ENCODE measurements around the gene PBX3. TPM values are rescaled to one million over a fixed set of nuclear protein-coding genes. Genes with fewer than 3 reads are reported as not detected.

The PBX3 gene
- total and polyA plus RNA-seq, 10 of the 15 experiments (the other 5 are each of a cell fraction or from before 2014, with no cell fraction given) = 6.7 to 146 (median 22.2) TPM

GRCh38 chr9:125743682-125744428 lies 3.3 kb upstream of the PBX3 start:
- Histone ChIP-seq H2AFZ (ENCODE audit: control insufficient read depth, low read depth, low read length) (no peak overlapping the region), H3K4me2 (ENCODE audit: control insufficient read depth, insufficient read depth) (no peak overlapping the region), H3K27me3 (replicated peaks in 1 of 2; ENCODE audit: control insufficient read depth in 2 of 2, insufficient read depth in 2 of 2, low read length in 1 of 2) (no peaks in the 10 kb centered on the region), H4K20me1 (ENCODE audit: control insufficient read depth, insufficient read depth) (no peaks in the 10 kb centered on the region), H3K79me2 (ENCODE audit: control insufficient read depth, insufficient read depth, low read length) (peaks cover 17% of the 10 kb centered on the region), H3K4me3 (no peak overlapping the region), H3K9me3 (replicated peaks; ENCODE audit: control insufficient read depth, insufficient read depth, low read length) (no peaks in the 10 kb centered on the region), H3K4me1 (ENCODE audit: control insufficient read depth, insufficient read depth, low read length) (peaks cover 7% of the 10 kb centered on the region), H3K9ac (ENCODE audit: control insufficient read depth, insufficient read depth, low read length) (no peak overlapping the region), H3K27ac (ENCODE audit: control insufficient read depth, insufficient read depth) (no peak overlapping the region), H3K36me3 (ENCODE audit: control insufficient read depth in 2 of 2, insufficient read depth in 2 of 2, low read length in 1 of 2) (no peaks in the 10 kb centered on the region)
- in situ Hi-C loops (cut with MboI) = no loop called here
- ChIA-PET POLR2A (no interaction called here), SMC1A (ENCODE audit: uncharacterized antibody, unreplicated experiment) (interaction anchor here (0.9 to 2.4 kb wide), 6 partner anchors 15 to 185 kb away, joined by 3 to 11 read pairs (median 4); no protein-coding TSS in a partner anchor), CTCF (interaction anchor here (1.0 kb wide), 1 partner anchor 39 kb away, joined by 3 read pairs; no protein-coding TSS in a partner anchor), RAD21 (ENCODE audit: unreplicated experiment) (interaction anchor here (1.5 kb wide), 1 partner anchor 111 kb away, joined by 4 read pairs; no protein-coding TSS in a partner anchor)
- WGBS (ENCODE audit: insufficient coverage, insufficient replicate concordance, low lambda C conversion rate, missing lambda C conversion rate) = 44% methylated on average over 5 of the region's 5 CpGs
- FAIRE-seq (no peak), DNase-seq (ENCODE audit: low read depth, low spot score) (no peak), ATAC-seq (no peak)
- intact Hi-C loops (cut with micrococcal nuclease; ENCODE audit: unreplicated experiment) = no loop called here
- no peak for TF ChIP-seq BHLHE40 (IDR thresholded peaks at IDR 0.05; ENCODE audit: borderline replicate concordance in 1 of 2, low read depth in 2 of 2, low read length in 1 of 2)
- TF ChIP-seq TCF12 (IDR thresholded peaks at IDR 0.05; ENCODE audit: low read depth, low read length) = no peak
- TF ChIP-seq USF1 (IDR thresholded peaks at IDR 0.05; ENCODE audit: borderline replicate concordance, extremely low read length, insufficient read depth, low read depth, low read length) = no peak
- no peak for TF ChIP-seq SUZ12 (IDR thresholded peaks at IDR 0.05; ENCODE audit: unreplicated experiment)
- no peak for TF ChIP-seq ZNF592 (IDR thresholded peaks at IDR 0.05)
- TF ChIP-seq MTA2 (IDR thresholded peaks at IDR 0.05; ENCODE audit: low read depth) = no peak
- no peak for TF ChIP-seq IRF3 (IDR thresholded peaks at IDR 0.05)
- TF ChIP-seq RBBP5 (conservative IDR thresholded peaks at IDR 0.05) = no peak
- no peak for TF ChIP-seq POU2F2 (IDR thresholded peaks at IDR 0.05; ENCODE audit: borderline replicate concordance, low read depth, low read length)
- BruUV-seq (replicated peaks) = no TSS peak
